GM23338 (cell line): ENCODE measurements around the gene SHFL. TPM values are rescaled to one million over a fixed set of nuclear protein-coding genes. Genes with fewer than 3 reads are reported as not detected.

ENCODE experiments used
- ATAC-seq: fragments of 200-7000 bp; cut with Tn5 transposase; 3 replicates; pipeline ENCODE4 v1.9.1; 2020
- DNase-seq: peaks from one replicate; pipeline ENCODE4 v3.0.0-alpha.2; 2015; ENCODE audit warnings: low spot score
- H2AFZ ChIP-seq: fragments of 200-600 bp; sonication (generic); 2 replicates; pipeline ENCODE4 v1.8.0; 2016; ENCODE audit warnings: antibody characterized with exemption, mild to moderate bottlenecking, moderate library complexity
- H3F3A ChIP-seq: fragments of 200-600 bp; sonication (generic); replicated peaks from 2 replicates; pipeline ENCODE4 v1.8.0; 2017; ENCODE audit warnings: antibody characterized with exemption, mixed run types, low read depth
- H3K27ac ChIP-seq: fragments of 200-600 bp; sonication (generic); 2 replicates; pipeline ENCODE4 v1.6.1; 2016; ENCODE audit warnings: low read depth
- H3K27me3 ChIP-seq: fragments of 200-600 bp; sonication (generic); 2 replicates; pipeline ENCODE4 v1.8.0; 2016; ENCODE audit warnings: mild to moderate bottlenecking, mixed run types, moderate library complexity; ENCODE audit not compliant: insufficient read depth
- H3K36me3 ChIP-seq: fragments of 200-600 bp; sonication (generic); 2 replicates; pipeline ENCODE4 v1.8.0; 2016; ENCODE audit warnings: mild to moderate bottlenecking; ENCODE audit not compliant: insufficient read depth
- H3K4me1 ChIP-seq: fragments of 200-600 bp; sonication (generic); 2 replicates; pipeline ENCODE4 v1.8.0; 2016; ENCODE audit warnings: mild to moderate bottlenecking, moderate library complexity; ENCODE audit not compliant: insufficient read depth
- H3K4me2 ChIP-seq: fragments of 200-600 bp; sonication (generic); 2 replicates; pipeline ENCODE4 v1.7.1; 2017; ENCODE audit warnings: mixed run types
- H3K4me3 ChIP-seq: fragments of 200-600 bp; sonication (generic); 2 replicates; pipeline ENCODE4 v1.6.1; 2016; ENCODE audit warnings: mixed run types
- H3K79me2 ChIP-seq: fragments of 200-600 bp; sonication (generic); replicated peaks from 2 replicates; pipeline ENCODE4 v1.8.0; 2017; ENCODE audit warnings: mild to moderate bottlenecking; ENCODE audit not compliant: insufficient read depth
- H3K9me2 ChIP-seq: fragments of 200-600 bp; sonication (generic); 2 replicates; pipeline ENCODE4 v1.8.0; 2017; ENCODE audit not compliant: insufficient read depth
- H4K20me1 ChIP-seq: fragments of 200-600 bp; sonication (generic); replicated peaks from 2 replicates; pipeline ENCODE4 v1.8.0; 2017; ENCODE audit warnings: mild to moderate bottlenecking; ENCODE audit not compliant: insufficient read depth
- H3K27ac Mint-ChIP-seq: 2 replicates; pipeline ENCODE4 v1.8.0; 2020; ENCODE audit warnings: inconsistent platforms, mild to moderate bottlenecking, moderate library complexity, mixed read lengths
- H3K27me3 Mint-ChIP-seq: 3 replicates; pipeline ENCODE4 v1.8.0; 2022; ENCODE audit warnings: low read depth, mild to moderate bottlenecking, moderate library complexity, mixed read lengths, inconsistent platforms; ENCODE audit not compliant: insufficient read depth, poor library complexity
- H3K36me3 Mint-ChIP-seq: 3 replicates; pipeline ENCODE4 v1.8.0; 2021; ENCODE audit warnings: low read depth, mild to moderate bottlenecking, inconsistent platforms, moderate library complexity, mixed read lengths
- H3K4me1 Mint-ChIP-seq: 3 replicates; pipeline ENCODE4 v1.8.0; 2020; ENCODE audit warnings: mild to moderate bottlenecking, inconsistent platforms, mixed read lengths
- H3K4me3 Mint-ChIP-seq: 3 replicates; pipeline ENCODE4 v1.8.0; 2021; ENCODE audit warnings: moderate library complexity, mild to moderate bottlenecking, inconsistent platforms, mixed read lengths
- H3K9me3 Mint-ChIP-seq: 3 replicates; pipeline ENCODE4 v1.8.0; 2020; ENCODE audit warnings: moderate library complexity, mild to moderate bottlenecking, inconsistent platforms, mixed read lengths
- EZH2 ChIP-seq: fragments of 200-600 bp; sonication (generic); IDR thresholded peaks from one replicate; pipeline ENCODE4 v1.8.0; 2017; ENCODE audit warnings: antibody characterized with exemption, mild to moderate bottlenecking, low read depth; ENCODE audit not compliant: unreplicated experiment
- EZH2phosphoT487 ChIP-seq: fragments of 200-600 bp; sonication (generic); IDR thresholded peaks from one replicate; pipeline ENCODE4 v1.8.1; 2018; ENCODE audit warnings: antibody characterized with exemption; ENCODE audit not compliant: unreplicated experiment
- JUNB ChIP-seq: IDR thresholded peaks from one replicate; pipeline ENCODE4 v1.6.1; 2016; ENCODE audit warnings: antibody characterized with exemption; ENCODE audit not compliant: unreplicated experiment
- POLR2AphosphoS5 ChIP-seq: IDR thresholded peaks from 2 replicates; pipeline ENCODE4 v1.6.1; 2016; ENCODE audit warnings: antibody characterized with exemption, low read depth
- ZNF114 ChIP-seq: fragments of 250-450 bp; sonication (Bioruptor Pico); IDR thresholded peaks from 2 replicates; pipeline ENCODE4 v1.5.0; 2020; ENCODE audit warnings: mild to moderate bottlenecking, moderate library complexity
- ZNF331 ChIP-seq: fragments of 250-450 bp; sonication (Bioruptor Pico); IDR thresholded peaks from 2 replicates; pipeline ENCODE4 v1.5.0; 2020; ENCODE audit warnings: low read depth, mild to moderate bottlenecking, moderate library complexity
- ZNF462 ChIP-seq: fragments of 250-450 bp; sonication (Bioruptor Pico); IDR thresholded peaks from 2 replicates; pipeline ENCODE4 v1.5.0; 2020; ENCODE audit warnings: mild to moderate bottlenecking, moderate library complexity
- polyA plus RNA-seq: library from polyadenylated mRNA; unstranded; fragments of >200 nt; fragmentation: Nextera tagmentation; extraction: Ambion mirVana; gene quantifications from 2 replicates; pipeline ENCODE4 v1.2.1, GENCODE V29; 2016
- total RNA-seq: library from RNA; depleted of rRNA; stranded (reverse); fragments of >200 nt; shearing (Covaris generic); gene quantifications from 2 replicates; pipeline ENCODE4 v1.2.3, GENCODE V29; 2014
- TF ChIP-seq, protein P1 (sequence below): IDR thresholded peaks from one replicate; pipeline ENCODE4 v1.6.1; 2018; ENCODE audit warnings: antibody characterized with exemption; ENCODE audit not compliant: unreplicated experiment
- TF ChIP-seq, protein P2 (sequence below): IDR thresholded peaks from 2 replicates; pipeline ENCODE4 v1.6.1; 2016; ENCODE audit warnings: antibody characterized with exemption

Gene SHFL
- total and polyA plus RNA-seq, 2 experiments from 2014 or later, result 31.7 to 32.1 TPM

- no peak for TF ChIP-seq ZNF114 (CRISPR knock-in tag)
- TF ChIP-seq, protein P1, sequence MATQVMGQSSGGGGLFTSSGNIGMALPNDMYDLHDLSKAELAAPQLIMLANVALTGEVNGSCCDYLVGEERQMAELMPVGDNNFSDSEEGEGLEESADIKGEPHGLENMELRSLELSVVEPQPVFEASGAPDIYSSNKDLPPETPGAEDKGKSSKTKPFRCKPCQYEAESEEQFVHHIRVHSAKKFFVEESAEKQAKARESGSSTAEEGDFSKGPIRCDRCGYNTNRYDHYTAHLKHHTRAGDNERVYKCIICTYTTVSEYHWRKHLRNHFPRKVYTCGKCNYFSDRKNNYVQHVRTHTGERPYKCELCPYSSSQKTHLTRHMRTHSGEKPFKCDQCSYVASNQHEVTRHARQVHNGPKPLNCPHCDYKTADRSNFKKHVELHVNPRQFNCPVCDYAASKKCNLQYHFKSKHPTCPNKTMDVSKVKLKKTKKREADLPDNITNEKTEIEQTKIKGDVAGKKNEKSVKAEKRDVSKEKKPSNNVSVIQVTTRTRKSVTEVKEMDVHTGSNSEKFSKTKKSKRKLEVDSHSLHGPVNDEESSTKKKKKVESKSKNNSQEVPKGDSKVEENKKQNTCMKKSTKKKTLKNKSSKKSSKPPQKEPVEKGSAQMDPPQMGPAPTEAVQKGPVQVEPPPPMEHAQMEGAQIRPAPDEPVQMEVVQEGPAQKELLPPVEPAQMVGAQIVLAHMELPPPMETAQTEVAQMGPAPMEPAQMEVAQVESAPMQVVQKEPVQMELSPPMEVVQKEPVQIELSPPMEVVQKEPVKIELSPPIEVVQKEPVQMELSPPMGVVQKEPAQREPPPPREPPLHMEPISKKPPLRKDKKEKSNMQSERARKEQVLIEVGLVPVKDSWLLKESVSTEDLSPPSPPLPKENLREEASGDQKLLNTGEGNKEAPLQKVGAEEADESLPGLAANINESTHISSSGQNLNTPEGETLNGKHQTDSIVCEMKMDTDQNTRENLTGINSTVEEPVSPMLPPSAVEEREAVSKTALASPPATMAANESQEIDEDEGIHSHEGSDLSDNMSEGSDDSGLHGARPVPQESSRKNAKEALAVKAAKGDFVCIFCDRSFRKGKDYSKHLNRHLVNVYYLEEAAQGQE, result no peak
- no peak for TF ChIP-seq ZNF331 (CRISPR knock-in tag)
- TF ChIP-seq JUNB, result no peak
- TF ChIP-seq EZH2phosphoT487, result no peak
- no peak for TF ChIP-seq EZH2
- no peak for TF ChIP-seq POLR2AphosphoS5
- TF ChIP-seq, protein P2, sequence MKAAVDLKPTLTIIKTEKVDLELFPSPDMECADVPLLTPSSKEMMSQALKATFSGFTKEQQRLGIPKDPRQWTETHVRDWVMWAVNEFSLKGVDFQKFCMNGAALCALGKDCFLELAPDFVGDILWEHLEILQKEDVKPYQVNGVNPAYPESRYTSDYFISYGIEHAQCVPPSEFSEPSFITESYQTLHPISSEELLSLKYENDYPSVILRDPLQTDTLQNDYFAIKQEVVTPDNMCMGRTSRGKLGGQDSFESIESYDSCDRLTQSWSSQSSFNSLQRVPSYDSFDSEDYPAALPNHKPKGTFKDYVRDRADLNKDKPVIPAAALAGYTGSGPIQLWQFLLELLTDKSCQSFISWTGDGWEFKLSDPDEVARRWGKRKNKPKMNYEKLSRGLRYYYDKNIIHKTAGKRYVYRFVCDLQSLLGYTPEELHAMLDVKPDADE, result no peak
- H2AFZ ChIP-seq, result no peak overlapping the region
- H3K36me3 ChIP-seq, result peaks cover 52% of the 10 kb centered on the region
- Mint-ChIP-seq H3K9me3 (no peaks in the 10 kb centered on the region; the same call in 2 of the 3 replicates), H3K4me3 (no peak overlapping the region), H3K4me1 (no peaks in the 10 kb centered on the region), H3K36me3 (peaks cover 83% of the 10 kb centered on the region), H3K27ac (no peak overlapping the region), H3K27me3 (peaks cover 4% of the 10 kb centered on the region)
- no peak for ATAC-seq
- no peaks in the 10 kb centered on the region for H3K9me2 ChIP-seq
- H3K4me3 ChIP-seq, result no peak overlapping the region
- H3K79me2 ChIP-seq, result no peaks in the 10 kb centered on the region
- DNase-seq, result no peak
- no peak overlapping the region for H3K4me2 ChIP-seq
- no peaks in the 10 kb centered on the region for H3K4me1 ChIP-seq
- no peak overlapping the region for H3K27ac ChIP-seq
- H3K27me3 ChIP-seq, result no peaks in the 10 kb centered on the region
- peaks cover 11% of the 10 kb centered on the region for H4K20me1 ChIP-seq
- no peaks in the 10 kb centered on the region; the same call in 1 of the 2 replicates for H3F3A ChIP-seq
Observed at GRCh38 chr19:10138879-10139795, 53.0 kb downstream of the SHFL start.

DNA sequence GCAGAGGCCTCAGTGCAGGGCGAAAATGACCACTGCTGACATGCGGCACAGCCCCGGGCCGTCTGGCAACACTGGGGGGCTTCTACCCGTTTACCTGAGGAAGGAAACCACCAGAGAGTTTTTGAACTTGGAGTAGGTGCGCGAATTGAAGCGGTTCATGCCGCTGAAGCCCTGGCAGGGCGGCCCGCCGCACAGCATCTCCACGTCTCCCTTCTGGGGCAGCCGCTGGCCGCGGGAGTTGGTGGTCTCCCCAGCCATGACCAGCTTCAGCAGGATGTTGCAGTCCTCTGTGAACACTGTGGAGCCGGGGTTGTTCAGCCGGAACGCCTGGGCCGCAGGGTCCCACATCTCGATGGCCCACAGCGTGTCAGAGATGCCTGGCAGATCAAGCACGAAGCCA is 53.8 kb downstream of the SHFL start:
- peaks cover 54% of the 10 kb centered on the region for H3K36me3 ChIP-seq
- TF ChIP-seq EZH2 (no peak), ZNF462 (CRISPR knock-in tag) (no peak)

More for the DNA sequence above, 53.8 kb downstream of the SHFL start:
- Histone ChIP-seq H4K20me1 (peaks cover 14% of the 10 kb centered on the region), H3K27me3 (no peaks in the 10 kb centered on the region), H3K4me3 (no peak overlapping the region), H2AFZ (no peak overlapping the region), H3K79me2 (no peaks in the 10 kb centered on the region), H3K27ac (no peak overlapping the region), H3K4me1 (no peaks in the 10 kb centered on the region), H3F3A (no peaks in the 10 kb centered on the region; the same call in 1 of the 2 replicates), H3K9me2 (no peaks in the 10 kb centered on the region), H3K4me2 (no peak overlapping the region)
- peaks cover 4% of the 10 kb centered on the region for H3K27me3 Mint-ChIP-seq
- H3K9me3 Mint-ChIP-seq, result no peaks in the 10 kb centered on the region; the same call in 2 of the 3 replicates
- H3K4me3 Mint-ChIP-seq, result no peak overlapping the region
- H3K4me1 Mint-ChIP-seq, result no peaks in the 10 kb centered on the region
- DNase-seq (no peak), ATAC-seq (no peak)
- peaks cover 91% of the 10 kb centered on the region for H3K36me3 Mint-ChIP-seq
- H3K27ac Mint-ChIP-seq, result no peak overlapping the region
